Measurements from ENCODE around the gene MFN2.
A peak's percentile ranks its signal among the peaks of the same experiment; 100 is the strongest.
"Not testable (repeated sequence)": the region's sequence is repeated elsewhere in the genome, so short reads cannot be mapped to it uniquely, and the experiment has no call there.

The MFN2 gene

GRCh38 chr1:11979851-11980675 is at the start of gene MFN2:
MFN2 (plus strand) TSS chr1:11980444; CDS start chr1:11989169, 8,725 bp downstream.
- peak; percentile 91 for DNase-seq

- DNase-seq: no peak
Measured at GRCh38 chr1:11930571-11931445, 49.4 kb upstream of the MFN2 start.

- no peak for DNase-seq
Measured at GRCh38 chr1:11931845-11932244, 48.4 kb upstream of the MFN2 start.

GRCh38 chr1:11934302-11935056 is 45.8 kb upstream of the MFN2 start, which contains the start of gene PLOD1:
PLOD1 (plus strand) TSS chr1:11934717; CDS start chr1:11934780, 63 bp downstream.
- DNase-seq: peak; percentile 76 to 86

GRCh38 chr1:11935057-11935412 is 45.2 kb upstream of the MFN2 start:
- no peak for DNase-seq

DNA sequence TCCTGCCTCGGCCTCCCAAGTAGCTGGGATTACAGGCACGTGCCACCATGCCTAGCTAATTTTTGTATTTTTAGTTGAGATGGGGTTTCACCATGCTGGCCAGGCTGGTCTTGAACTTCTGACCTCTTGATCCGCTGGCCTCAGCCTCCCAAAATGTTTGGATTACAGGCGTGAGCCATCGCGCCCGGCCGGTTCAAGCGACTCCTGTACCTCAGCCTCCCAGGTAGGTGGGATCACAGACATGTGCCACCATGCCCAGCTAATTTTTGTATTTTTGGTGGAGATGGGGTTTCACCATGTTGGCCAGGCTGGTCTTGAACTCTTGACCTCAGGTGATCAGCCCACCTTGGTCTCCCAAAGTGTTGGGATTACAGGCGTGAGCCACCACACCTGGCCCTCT is 44.5 kb upstream of the MFN2 start:
- not testable (repeated sequence) for DNase-seq

GRCh38 chr1:11938722-11939526 is 41.3 kb upstream of the MFN2 start:
- no peak for DNase-seq

GRCh38 chr1:11939794-11940193 is 40.5 kb upstream of the MFN2 start:
- not testable (repeated sequence) for DNase-seq

- DNase-seq: no peak
Measured at GRCh38 chr1:11940260-11940921, 39.9 kb upstream of the MFN2 start.

- no peak for DNase-seq
Measured at GRCh38 chr1:11942280-11942679, 38.0 kb upstream of the MFN2 start.

DNA sequence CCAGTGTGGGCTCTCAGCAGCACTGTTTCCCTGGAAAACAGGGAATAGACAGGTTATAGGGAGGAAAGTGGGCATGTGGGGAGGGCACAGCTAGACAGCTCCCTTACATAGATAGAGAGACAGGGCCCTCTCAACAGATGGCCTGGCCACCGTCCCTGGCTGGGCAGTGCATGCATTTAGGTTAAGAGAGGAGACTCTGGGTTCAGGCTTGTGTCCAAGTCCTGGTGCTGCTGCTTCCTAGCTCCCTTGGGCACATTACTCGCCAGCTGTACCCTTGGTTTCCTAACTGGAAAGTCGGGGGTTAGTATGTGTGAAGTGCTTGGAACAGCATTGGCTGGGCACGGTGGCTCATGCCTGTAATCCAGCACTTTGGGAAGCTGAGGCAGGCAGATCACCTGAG is 36.6 kb upstream of the MFN2 start:
- no peak for DNase-seq

DNA sequence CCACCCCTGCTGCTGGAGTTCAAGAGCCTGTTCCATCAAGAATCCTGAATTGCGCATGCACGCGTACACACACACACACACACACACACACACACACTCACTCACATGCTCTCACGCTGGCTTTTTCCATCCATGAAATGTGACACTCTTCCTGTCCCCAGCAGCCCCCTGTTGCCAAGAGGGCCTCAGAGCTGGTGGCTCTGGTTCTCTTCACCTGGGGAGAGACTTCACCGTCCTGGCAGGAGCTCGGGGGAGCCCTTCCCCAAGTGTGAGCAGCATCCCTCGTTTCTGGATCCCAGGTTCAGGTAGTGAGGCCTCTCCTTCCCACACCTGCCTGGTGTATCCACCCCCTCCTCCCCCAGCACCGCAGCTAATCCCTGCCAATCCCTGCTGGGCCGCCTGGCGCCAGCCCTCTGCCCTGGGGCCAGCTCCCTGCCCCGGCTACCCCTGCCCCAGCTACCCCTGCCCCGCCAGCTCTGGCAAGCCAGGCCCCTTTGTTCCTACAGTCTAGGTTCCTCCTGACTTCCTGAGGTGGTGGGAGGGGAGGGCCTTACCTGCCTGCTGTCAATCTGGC is 35.8 kb upstream of the MFN2 start:
- no peak for DNase-seq

- DNase-seq: no peak
Measured at GRCh38 chr1:11946647-11947046, 33.6 kb upstream of the MFN2 start.

- DNase-seq: no peak
Measured at GRCh38 chr1:11948822-11949458, 31.3 kb upstream of the MFN2 start.

DNA sequence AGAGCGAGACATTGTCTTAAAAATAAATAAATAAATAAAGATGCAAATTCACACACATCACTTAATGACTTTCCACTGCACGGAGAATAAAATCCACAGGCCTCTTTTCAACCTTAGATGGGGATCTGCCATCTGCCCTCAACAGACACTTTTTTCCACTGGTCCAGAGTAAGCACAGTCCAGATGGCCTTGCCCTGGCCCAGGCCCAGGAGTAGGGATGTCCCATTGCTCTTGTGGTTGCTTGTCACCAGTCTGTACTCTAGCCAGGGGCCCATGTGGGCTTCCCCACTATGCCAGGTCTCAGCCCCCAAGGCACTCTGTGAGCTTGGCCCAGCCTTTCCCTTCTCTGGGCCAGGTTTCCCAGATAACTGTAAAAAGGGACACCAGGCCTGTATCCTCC is 28.3 kb upstream of the MFN2 start:
- no peak for DNase-seq

DNA sequence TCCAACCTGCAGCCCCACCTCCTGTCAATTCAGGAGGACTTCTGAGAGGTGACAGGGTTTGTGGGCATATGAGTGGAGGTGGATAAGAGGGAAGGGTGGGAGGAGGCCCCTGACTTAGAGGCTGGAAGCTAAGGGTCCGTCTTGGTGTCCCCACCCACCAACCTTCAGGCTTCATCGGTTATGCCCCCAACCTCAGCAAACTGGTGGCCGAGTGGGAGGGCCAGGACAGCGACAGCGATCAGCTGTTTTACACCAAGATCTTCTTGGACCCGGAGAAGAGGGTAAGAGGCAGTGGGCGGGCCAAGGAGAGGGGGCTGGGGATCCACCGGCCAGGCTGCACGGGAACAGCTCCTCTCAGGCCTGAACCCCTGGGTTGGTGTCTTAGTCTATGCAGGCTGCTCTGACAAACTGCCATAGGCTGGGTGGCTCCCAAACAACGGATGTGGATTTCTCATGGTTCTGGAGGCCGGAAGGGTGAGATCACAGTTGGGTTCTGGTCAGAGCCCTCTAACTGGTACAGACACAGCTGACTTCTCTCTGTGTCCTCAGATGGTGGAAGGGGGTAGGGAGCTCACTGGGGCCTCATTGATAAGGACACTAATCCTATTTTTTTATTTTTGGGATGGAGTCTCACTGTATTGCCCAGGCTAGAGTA is 27.7 kb upstream of the MFN2 start:
- no peak for DNase-seq

DNA sequence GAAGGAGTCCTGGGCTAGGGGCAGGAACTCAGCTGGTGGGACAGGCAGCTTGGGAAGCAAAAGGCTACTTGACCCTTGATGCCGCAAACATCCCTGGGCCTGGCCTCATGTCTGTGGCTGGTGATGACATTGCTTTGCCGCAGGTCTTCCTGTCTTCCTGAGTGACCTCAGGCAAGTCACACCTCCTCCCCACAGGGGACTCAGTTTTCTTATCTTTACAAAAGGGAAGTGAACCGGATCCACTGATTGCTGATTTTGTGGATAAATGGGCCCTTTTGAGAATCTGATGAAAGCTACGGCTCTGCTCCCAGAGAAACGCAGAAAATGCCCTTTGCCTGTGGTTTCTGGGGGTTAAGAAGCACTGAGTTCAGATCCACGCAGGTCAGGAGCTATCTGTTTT is 25.0 kb upstream of the MFN2 start:
- DNase-seq: no peak

- no peak for DNase-seq
Measured at GRCh38 chr1:11957398-11957797, 22.8 kb upstream of the MFN2 start.

- no peak for DNase-seq
Measured at GRCh38 chr1:11957897-11958296, 22.3 kb upstream of the MFN2 start.

DNA sequence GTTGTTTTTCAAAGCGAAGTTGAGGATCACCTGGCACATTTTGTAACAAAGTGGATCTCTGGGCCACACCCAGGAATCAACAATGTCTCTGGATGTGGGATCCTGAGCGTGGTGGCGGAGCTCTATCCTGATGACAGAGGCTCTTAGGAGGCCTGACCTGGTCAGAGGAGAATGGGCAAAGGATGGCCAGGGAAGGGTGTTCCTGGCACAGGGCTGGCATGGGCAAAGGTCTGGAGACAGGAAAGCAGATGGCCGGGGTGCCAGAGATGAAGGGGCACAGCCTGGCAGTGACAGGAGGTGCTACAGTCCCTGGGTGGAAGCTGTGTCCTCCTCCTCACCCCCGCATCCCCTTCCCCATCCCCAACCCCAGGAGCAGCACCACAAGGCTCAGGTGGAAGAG is 20.0 kb upstream of the MFN2 start:
- DNase-seq: no peak
